ENCODE data around the gene MUC5B.
"Not testable (repeated sequence)": the region's sequence is repeated elsewhere in the genome, so short reads cannot be mapped to it uniquely, and the experiment has no call there.

Gene MUC5B

GRCh38 chr11:1180947-1181391, 41.9 kb upstream of the MUC5B start:
- H3K9me3 Mint-ChIP-seq: no peaks in the 10 kb centered on the region
- DNase-seq: no peak
- no peaks in the 10 kb centered on the region for H3K36me3 Mint-ChIP-seq (ENCODE audit: low read depth)
- no peak overlapping the region for H3K27ac Mint-ChIP-seq
- H3K4me3 Mint-ChIP-seq: no peak overlapping the region
- H3K27me3 Mint-ChIP-seq: no peaks in the 10 kb centered on the region
- peaks cover 2% of the 10 kb centered on the region for H3K4me1 Mint-ChIP-seq (ENCODE audit: low read depth)

- H3K27me3 Mint-ChIP-seq: no peaks in the 10 kb centered on the region
- H3K9me3 Mint-ChIP-seq: no peaks in the 10 kb centered on the region
- H3K27ac Mint-ChIP-seq: no peak overlapping the region
- peaks cover 2% of the 10 kb centered on the region for H3K4me1 Mint-ChIP-seq (ENCODE audit: low read depth)
- no peak for DNase-seq
- no peaks in the 10 kb centered on the region for H3K36me3 Mint-ChIP-seq (ENCODE audit: low read depth)
- H3K4me3 Mint-ChIP-seq: no peak overlapping the region
Observed at GRCh38 chr11:1181420-1181819, 41.4 kb upstream of the MUC5B start.

- no peaks in the 10 kb centered on the region for H3K9me3 Mint-ChIP-seq
- H3K4me1 Mint-ChIP-seq (ENCODE audit: low read depth): peaks cover 2% of the 10 kb centered on the region
- no peaks in the 10 kb centered on the region for H3K36me3 Mint-ChIP-seq (ENCODE audit: low read depth)
- no peak for DNase-seq
- H3K27ac Mint-ChIP-seq: no peak overlapping the region
- H3K4me3 Mint-ChIP-seq: no peak overlapping the region
- H3K27me3 Mint-ChIP-seq: no peaks in the 10 kb centered on the region
Observed at GRCh38 chr11:1181853-1182535, 40.9 kb upstream of the MUC5B start.

DNA sequence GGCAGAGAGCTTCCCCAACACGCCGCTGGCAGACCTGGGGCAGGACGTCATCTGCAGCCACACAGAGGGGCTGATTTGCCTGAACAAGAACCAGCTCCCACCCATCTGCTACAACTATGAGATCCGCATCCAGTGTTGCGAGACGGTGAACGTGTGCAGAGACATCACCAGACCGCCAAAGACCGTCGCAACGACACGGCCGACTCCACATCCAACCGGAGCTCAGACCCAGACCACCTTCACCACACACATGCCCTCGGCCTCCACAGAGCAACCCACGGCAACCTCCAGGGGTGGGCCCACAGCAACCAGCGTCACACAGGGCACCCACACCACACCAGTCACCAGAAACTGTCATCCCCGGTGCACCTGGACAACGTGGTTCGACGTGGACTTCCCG, 38.7 kb upstream of the MUC5B start:
- H3K27me3 Mint-ChIP-seq; H3K27ac Mint-ChIP-seq; H3K4me1 Mint-ChIP-seq (ENCODE audit: low read depth); H3K4me3 Mint-ChIP-seq; H3K9me3 Mint-ChIP-seq; H3K36me3 Mint-ChIP-seq (ENCODE audit: low read depth); DNase-seq: not testable (repeated sequence)

- H3K36me3 Mint-ChIP-seq (ENCODE audit: low read depth); H3K27ac Mint-ChIP-seq; H3K27me3 Mint-ChIP-seq; H3K9me3 Mint-ChIP-seq; H3K4me3 Mint-ChIP-seq; H3K4me1 Mint-ChIP-seq (ENCODE audit: low read depth); DNase-seq: not testable (repeated sequence)
Observed at GRCh38 chr11:1188451-1189130, 34.3 kb upstream of the MUC5B start.

DNA sequence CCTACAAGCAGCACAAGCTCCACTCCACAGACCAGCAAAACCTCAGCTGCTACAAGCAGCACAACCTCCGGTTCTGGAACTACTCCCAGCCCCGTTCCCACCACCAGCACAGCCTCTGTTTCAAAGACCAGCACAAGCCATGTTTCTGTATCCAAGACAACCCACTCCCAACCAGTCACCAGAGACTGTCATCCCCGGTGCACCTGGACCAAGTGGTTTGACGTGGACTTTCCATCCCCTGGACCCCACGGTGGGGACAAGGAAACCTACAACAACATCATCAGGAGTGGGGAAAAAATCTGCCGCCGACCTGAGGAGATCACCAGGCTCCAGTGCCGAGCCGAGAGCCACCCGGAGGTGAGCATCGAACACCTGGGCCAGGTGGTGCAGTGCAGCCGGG, 33.0 kb upstream of the MUC5B start:
- not testable (repeated sequence) for H3K36me3 Mint-ChIP-seq (ENCODE audit: low read depth); H3K27me3 Mint-ChIP-seq; H3K4me3 Mint-ChIP-seq; H3K9me3 Mint-ChIP-seq; H3K4me1 Mint-ChIP-seq (ENCODE audit: low read depth); H3K27ac Mint-ChIP-seq; DNase-seq

DNA sequence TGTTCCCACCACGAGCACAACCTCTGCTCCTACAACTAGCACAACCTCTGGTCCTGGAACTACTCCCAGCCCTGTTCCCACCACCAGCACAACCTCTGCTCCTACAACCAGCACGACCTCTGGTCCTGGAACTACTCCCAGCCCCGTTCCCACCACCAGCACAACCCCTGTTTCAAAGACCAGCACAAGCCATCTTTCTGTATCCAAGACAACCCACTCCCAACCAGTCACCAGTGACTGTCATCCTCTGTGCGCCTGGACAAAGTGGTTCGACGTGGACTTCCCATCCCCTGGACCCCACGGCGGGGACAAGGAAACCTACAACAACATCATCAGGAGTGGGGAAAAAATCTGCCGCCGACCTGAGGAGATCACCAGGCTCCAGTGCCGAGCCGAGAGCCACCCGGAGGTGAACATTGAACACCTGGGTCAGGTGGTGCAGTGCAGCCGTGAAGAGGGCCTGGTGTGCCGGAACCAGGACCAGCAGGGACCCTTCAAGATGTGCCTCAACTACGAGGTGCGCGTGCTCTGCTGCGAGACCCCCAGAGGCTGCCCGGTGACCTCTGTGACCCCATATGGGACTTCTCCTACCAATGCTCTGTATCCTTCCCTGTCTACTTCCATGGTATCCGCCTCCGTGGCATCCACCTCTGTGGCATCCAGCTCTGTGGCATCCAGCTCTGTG, 30.9 kb upstream of the MUC5B start:
- H3K36me3 Mint-ChIP-seq (ENCODE audit: low read depth); H3K4me3 Mint-ChIP-seq; H3K27ac Mint-ChIP-seq; H3K27me3 Mint-ChIP-seq; DNase-seq; H3K9me3 Mint-ChIP-seq; H3K4me1 Mint-ChIP-seq (ENCODE audit: low read depth): not testable (repeated sequence)

GRCh38 chr11:1192741-1193325, 30.0 kb upstream of the MUC5B start:
- Mint-ChIP-seq H3K36me3 (ENCODE audit: low read depth) (no peaks in the 10 kb centered on the region), H3K4me3 (no peak overlapping the region), H3K27me3 (no peaks in the 10 kb centered on the region), H3K4me1 (ENCODE audit: low read depth) (no peaks in the 10 kb centered on the region), H3K9me3 (no peaks in the 10 kb centered on the region), H3K27ac (no peak overlapping the region)
- no peak for DNase-seq

DNA sequence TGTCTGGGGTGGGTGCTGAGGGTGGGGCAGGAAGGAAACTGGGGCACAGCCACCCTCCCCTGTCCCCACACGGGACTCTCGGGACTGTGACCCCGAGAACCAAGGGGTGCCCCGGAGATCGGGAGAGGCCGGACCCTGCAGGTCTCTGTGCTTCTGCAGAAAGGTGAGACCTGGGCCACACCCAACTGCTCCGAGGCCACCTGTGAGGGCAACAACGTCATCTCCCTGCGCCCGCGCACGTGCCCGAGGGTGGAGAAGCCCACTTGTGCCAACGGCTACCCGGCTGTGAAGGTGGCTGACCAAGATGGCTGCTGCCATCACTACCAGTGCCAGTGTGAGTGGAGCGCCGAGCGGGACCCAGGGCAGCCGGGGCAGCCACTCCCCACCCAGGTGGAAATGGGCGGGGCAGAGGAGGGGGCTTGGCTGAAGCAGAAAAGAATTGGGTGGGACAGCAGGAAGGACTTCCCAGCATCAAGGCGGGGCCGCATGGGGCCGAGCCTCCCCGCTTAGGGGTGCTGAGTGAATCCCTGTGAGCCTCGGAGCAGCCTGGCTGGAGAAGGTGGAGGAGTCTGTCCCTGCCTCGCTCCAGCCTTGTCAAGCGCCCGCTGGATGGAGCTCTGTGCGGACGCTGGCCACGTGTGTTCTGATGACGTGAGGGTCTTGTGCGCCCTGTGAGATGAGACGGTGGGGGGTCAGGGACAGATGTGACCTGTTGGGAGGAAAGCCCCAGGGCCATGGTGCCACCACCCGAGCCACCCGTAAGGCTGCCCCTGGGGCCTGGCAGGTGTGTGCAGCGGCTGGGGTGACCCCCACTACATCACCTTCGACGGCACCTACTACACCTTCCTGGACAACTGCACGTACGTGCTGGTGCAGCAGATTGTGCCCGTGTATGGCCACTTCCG, 29.3 kb upstream of the MUC5B start:
- no peak for DNase-seq
- Mint-ChIP-seq H3K27ac (no peak overlapping the region), H3K4me3 (no peak overlapping the region), H3K36me3 (ENCODE audit: low read depth) (no peaks in the 10 kb centered on the region), H3K9me3 (no peaks in the 10 kb centered on the region), H3K4me1 (ENCODE audit: low read depth) (no peaks in the 10 kb centered on the region), H3K27me3 (no peaks in the 10 kb centered on the region)

DNA sequence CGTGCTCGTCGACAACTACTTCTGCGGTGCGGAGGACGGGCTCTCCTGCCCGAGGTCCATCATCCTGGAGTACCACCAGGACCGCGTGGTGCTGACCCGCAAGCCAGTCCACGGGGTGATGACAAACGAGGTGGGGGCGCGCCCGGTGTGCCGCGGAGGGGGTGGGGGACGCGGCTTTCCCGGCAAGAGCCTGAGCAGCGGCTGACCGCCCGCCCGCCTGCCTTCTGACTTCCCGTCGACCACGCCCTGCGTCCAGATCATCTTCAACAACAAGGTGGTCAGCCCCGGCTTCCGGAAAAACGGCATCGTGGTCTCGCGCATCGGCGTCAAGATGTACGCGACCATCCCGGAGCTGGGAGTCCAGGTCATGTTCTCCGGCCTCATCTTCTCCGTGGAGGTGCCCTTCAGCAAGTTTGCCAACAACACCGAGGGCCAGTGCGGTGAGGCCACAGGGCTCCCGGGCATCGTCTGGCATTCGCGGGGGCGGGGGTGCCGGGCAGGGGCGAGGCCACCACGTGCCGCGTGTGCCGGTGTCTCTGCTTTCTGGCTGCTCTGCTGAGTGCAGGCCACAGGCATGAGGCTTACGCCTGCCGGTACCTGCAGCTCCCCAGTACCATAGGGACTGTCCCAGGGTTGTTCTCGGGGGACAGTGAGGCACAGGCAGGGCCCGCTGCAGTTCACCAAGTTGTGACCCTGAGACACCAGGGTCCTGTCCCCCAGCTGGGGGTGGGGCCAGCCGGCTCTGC, 28.5 kb upstream of the MUC5B start:
- Mint-ChIP-seq H3K36me3 (ENCODE audit: low read depth) (no peaks in the 10 kb centered on the region), H3K4me1 (ENCODE audit: low read depth) (no peaks in the 10 kb centered on the region), H3K27me3 (no peaks in the 10 kb centered on the region), H3K9me3 (no peaks in the 10 kb centered on the region), H3K4me3 (no peak overlapping the region), H3K27ac (no peak overlapping the region)
- DNase-seq: no peak

GRCh38 chr11:1194977-1195681, 27.7 kb upstream of the MUC5B start:
- Mint-ChIP-seq H3K9me3 (no peaks in the 10 kb centered on the region), H3K36me3 (ENCODE audit: low read depth) (no peaks in the 10 kb centered on the region), H3K27ac (no peak overlapping the region), H3K4me1 (ENCODE audit: low read depth) (no peaks in the 10 kb centered on the region), H3K4me3 (no peak overlapping the region), H3K27me3 (no peaks in the 10 kb centered on the region)
- DNase-seq: no peak

DNA sequence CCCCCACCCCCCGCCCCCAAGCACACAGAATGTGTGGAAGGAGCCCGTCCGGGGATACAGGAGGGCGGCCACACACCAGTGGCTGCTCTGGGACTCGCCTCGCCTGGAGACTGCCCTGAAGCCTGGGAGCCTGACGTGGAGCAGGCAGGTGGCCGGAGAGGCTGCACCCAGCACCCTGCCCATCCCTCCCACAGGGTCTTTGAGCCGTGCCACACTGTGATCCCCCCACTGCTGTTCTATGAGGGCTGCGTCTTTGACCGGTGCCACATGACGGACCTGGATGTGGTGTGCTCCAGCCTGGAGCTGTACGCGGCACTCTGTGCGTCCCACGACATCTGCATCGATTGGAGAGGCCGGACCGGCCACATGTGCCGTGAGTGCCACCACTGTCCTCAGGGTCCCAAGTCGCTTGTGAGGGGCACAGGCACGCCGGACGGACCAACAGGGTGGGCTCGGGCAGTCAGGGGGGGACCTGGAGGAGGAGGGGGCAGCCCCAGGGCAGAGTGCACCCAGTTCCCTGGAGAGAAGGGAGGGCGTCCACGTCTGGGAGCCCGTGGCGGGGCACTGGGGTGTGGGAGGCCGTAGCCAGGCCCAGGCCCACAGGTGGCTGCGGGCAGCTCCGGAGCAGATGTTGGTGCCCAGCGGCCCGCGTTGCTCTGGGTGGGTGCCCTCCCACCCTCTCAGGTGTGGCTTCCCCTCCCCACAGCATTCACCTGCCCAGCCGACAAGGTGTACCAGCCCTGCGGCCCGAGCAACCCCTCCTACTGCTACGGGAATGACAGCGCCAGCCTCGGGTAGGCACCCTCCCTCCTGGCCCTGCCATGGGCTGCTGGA, 27.0 kb upstream of the MUC5B start:
- Mint-ChIP-seq H3K9me3 (no peaks in the 10 kb centered on the region), H3K27me3 (no peaks in the 10 kb centered on the region), H3K4me1 (ENCODE audit: low read depth) (no peaks in the 10 kb centered on the region), H3K4me3 (no peak overlapping the region), H3K27ac (no peak overlapping the region), H3K36me3 (ENCODE audit: low read depth) (no peaks in the 10 kb centered on the region)
- no peak for DNase-seq

All from activated T-cell treated with anti-CD3 and anti-CD28 coated beads, Interleukin-2, amount 50 U/mL, for 24 hours (primary cell).